GM12801 (cell line): ENCODE results near the gene JUP.

Experiments used
- TF ChIP-seq, protein P1 (sequence below): IDR thresholded peaks from one replicate; pipeline ENCODE4 v1.5.1; 2011; ENCODE audit warnings: control low read depth; ENCODE audit not compliant: insufficient read length; ENCODE audit errors: extremely low read depth

The JUP gene

DNA sequence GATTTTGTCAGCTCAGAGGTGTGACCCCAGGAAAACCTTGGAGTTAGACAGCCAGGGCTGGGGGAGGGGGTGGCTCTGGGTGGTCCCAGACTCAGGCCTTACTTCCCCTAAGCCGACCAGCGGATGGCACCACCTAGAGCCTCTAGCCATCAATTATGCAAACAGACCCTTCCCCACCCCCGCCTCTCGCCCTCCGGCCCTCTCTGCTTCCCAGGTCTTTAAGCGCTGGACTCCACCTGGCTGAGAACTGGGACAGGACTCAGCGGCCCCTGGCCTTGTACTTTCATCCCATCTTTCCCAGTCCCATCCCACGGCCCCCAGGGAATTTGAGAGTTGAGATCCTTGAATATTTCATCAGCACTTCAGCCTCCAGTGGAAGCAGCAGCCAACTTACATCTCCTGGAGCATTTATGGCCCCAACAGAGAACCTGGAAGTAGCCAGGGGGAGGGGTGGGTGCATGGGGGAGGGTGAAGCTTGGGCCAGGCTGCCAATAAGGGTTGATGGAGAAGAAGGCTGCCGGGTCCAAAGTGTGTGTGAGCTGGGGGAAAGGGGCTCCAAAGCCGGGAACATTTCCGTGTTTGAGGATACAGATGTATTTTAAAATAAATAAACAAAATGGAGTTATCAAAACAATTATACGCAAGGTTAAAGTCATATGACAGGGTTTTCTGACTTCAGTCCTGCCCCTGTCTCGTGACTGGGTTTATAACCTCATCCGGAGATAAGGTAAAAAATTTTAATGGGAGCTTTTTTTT lies 7.5 kb upstream of the JUP start:
- TF ChIP-seq, protein P1, sequence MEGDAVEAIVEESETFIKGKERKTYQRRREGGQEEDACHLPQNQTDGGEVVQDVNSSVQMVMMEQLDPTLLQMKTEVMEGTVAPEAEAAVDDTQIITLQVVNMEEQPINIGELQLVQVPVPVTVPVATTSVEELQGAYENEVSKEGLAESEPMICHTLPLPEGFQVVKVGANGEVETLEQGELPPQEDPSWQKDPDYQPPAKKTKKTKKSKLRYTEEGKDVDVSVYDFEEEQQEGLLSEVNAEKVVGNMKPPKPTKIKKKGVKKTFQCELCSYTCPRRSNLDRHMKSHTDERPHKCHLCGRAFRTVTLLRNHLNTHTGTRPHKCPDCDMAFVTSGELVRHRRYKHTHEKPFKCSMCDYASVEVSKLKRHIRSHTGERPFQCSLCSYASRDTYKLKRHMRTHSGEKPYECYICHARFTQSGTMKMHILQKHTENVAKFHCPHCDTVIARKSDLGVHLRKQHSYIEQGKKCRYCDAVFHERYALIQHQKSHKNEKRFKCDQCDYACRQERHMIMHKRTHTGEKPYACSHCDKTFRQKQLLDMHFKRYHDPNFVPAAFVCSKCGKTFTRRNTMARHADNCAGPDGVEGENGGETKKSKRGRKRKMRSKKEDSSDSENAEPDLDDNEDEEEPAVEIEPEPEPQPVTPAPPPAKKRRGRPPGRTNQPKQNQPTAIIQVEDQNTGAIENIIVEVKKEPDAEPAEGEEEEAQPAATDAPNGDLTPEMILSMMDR: no peak

DNA sequence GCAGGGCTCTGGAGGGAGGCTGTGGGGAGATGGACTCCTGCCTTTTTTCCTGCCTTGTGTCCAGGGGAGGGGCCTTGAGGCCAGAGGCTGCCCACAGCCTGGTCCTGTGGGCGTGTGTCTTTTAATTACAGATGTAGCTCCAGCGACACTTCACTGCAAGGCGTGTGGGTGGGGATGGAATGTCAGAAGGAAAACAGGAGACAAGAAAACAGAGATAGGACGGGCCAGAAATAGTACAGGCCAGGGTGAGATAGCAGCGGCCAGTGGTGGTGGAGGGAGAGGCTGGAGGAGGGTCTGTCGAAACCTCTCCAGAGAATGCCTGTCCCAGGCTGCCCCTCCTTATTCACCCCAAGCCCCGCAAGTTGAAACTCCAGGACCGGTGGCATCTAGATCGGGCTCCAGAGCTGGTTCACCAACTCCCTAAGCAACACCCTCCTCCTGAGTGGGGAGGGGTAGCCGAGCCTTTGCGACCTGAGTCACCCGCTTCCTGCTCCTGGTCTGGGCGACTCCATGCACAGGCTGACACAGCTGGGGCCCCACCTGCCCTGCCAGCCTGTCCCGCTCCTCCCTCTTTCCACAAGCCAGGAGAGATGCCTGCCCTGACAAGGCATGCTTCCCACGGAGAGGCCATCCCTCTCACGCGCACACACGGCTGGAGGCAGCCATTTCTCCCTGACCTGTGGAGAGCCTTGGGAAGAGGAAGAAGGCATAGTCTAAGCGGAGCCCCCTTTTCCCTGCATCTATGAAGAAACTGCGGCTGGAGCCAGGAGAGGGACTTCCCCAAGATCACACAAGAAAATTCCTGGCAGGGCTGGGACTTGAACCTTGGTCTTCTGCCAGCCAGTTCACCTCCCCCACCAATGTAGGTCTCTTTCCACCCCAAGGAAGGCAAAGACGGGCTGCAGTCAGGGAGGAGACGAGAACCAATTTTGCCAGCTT lies 6.6 kb upstream of the JUP start:
- TF ChIP-seq, protein P1: no peak

DNA sequence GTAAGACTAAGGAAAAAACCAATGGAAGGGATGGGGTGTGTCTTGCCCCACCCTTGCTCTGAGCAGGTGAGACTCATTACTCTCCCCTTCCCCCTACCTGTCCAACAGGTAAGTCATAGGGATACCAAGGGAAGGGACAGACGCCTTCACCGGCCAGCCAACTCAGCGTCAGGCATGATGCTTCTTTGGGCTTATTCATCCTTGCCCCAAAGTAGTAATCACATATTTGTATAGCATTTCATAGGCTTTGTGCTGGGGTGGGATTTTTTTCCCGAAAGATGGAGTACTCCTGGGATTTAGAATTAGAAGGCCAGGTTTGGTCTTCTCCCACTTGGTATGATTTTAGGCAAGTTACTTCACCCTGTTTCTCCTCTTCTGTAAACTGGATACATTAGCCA lies 509 bp upstream of the JUP start:
- TF ChIP-seq, protein P1: no peak

DNA sequence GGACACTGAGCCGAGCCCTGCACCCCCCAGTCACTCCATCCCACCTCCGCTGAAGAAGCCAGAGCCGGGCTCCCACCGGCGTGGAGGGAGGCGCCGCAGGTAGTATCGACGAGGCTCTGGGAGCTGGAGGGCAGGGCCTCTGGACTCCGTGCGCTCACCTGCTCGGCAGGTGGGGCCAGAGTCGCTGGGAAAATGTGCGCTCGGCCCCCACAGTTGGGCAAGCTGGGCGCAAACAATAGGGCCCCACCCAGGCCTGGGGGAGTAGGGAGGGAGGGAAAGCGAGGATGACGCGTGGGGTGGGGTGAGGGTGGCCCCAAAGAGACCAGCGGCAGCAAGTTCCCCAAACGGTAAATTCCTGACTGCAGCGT lies 668 bp downstream of the JUP start:
- TF ChIP-seq, protein P1: no peak

DNA sequence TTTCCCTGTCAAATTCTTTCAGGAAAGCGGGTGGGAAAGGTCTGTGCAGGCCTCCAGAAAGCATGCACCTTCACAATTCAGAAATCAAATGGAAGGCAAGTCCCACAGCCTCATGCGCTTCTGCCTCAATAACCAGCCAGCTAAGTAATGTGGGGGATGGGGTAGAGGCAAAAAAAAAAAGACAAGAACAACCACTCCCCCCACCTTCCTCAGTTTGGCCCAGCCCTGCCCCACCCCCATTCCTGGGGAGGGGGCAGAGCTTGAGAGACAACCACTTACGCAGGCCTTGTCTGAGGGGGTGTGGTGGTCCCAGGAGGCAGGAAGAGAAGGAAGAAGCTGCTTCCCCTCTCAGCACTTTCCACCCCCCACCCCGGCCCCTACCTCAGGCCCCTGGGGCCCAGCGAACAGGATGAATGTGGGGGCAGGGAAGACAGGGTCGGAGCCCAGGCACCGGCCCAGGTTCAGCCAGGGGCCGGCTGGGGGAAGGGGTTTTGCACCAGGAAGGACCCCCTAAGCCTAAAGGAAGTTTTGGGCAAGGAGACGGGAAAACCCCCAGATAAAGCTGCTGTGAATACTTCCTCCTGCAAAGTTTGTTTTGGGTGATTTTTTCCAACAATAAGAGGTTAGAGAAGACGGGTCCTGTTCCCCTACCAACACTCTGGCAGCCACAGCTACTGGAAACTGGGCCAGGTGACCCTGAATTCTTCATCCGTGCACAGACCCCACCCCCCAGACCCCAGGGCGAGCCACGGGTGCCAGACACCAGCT lies 1.2 kb downstream of the JUP start:
- TF ChIP-seq, protein P1: no peak

DNA sequence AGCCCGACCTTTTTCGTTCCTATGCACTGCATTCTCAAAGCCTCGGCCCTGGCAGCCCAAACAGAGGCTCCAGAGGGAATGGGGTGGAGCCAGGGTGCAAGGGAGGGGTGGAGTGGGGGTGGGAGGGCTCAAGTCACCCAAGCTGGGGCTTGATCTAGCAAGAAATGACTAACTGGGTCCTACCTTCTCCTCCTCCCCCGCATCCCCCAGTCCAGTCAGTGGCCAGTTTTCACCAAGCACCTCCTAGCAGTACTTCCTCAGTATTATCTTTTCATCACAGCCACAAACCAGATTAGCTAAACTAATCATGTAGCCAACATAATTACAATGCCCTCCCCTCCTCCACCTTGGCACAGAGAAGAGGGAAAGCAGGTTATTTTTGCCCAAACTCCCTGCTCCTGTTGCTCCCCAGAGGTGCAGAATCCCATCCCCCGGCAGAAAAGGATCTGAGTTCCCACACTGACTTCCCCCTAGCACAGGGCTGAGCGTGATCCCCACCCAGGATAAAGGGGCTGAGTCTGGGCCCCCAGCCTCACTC lies 2.2 kb downstream of the JUP start:
- TF ChIP-seq, protein P1: no peak

DNA sequence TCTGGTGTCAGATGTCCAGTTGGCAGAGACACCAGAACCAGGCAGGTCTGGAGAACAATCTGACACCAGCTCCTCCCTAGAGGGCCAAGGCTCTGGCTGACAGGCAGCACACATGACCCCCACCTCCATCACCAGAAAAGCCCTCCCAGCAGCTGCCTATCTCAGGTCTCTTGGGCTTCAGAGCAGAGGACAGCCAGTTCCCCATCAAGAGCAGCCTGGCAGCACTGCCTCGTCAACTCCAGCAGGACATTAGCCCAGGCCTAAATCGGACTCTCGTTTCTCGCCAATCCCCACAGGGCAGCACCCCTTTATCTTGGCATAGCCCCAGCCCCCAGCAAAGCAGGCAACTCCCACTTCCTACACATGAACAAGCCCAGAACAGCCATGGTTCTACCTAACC lies 4.4 kb downstream of the JUP start:
- TF ChIP-seq, protein P1: no peak
